ENCODE results near the gene MED27. TPM values are rescaled to one million over a fixed set of nuclear protein-coding genes. Genes with fewer than 3 reads are reported as not detected.

MED27 gene
- total and polyA plus RNA-seq, 10 of the 15 experiments (the other 5 are each of a cell fraction or from before 2014, with no cell fraction given), result 20.3 to 50.3 (median 35.5) TPM

DNA sequence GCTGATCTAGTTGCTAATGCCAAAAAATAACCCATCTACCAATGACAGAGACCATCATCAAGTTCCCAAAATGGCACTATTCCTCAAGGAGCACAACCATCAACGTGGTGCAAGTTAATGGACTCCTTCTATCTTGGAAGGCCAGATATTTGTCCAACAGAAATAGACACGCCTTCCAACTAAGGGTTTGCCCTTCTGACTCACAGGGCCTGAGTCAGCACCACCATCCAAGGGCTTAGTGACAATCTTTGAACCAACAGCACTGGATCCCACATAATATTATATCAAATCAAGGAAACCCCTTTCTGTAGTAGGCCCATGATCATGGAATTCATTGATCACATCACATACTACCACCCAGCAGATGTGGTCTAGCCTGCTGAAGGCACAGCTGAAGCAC, 84.3 kb downstream of the MED27 start (continued):
- TF ChIP-seq SIX5 (IDR thresholded peaks at IDR 0.05; ENCODE audit: low read depth, low read length, severe bottlenecking) (no peak), NRF1 (conservative IDR thresholded peaks at IDR 0.05; ENCODE audit: low read depth, low read length) (no peak), NR2C2 (IDR thresholded peaks at IDR 0.05; ENCODE audit: borderline replicate concordance, control insufficient read depth, insufficient read length, low read depth) (no peak)
- TF ChIP-seq, protein P1, sequence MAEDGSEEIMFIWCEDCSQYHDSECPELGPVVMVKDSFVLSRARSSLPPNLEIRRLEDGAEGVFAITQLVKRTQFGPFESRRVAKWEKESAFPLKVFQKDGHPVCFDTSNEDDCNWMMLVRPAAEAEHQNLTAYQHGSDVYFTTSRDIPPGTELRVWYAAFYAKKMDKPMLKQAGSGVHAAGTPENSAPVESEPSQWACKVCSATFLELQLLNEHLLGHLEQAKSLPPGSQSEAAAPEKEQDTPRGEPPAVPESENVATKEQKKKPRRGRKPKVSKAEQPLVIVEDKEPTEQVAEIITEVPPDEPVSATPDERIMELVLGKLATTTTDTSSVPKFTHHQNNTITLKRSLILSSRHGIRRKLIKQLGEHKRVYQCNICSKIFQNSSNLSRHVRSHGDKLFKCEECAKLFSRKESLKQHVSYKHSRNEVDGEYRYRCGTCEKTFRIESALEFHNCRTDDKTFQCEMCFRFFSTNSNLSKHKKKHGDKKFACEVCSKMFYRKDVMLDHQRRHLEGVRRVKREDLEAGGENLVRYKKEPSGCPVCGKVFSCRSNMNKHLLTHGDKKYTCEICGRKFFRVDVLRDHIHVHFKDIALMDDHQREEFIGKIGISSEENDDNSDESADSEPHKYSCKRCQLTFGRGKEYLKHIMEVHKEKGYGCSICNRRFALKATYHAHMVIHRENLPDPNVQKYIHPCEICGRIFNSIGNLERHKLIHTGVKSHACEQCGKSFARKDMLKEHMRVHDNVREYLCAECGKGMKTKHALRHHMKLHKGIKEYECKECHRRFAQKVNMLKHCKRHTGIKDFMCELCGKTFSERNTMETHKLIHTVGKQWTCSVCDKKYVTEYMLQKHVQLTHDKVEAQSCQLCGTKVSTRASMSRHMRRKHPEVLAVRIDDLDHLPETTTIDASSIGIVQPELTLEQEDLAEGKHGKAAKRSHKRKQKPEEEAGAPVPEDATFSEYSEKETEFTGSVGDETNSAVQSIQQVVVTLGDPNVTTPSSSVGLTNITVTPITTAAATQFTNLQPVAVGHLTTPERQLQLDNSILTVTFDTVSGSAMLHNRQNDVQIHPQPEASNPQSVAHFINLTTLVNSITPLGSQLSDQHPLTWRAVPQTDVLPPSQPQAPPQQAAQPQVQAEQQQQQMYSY (CRISPR knock-in tag; IDR thresholded peaks at IDR 0.05), result no peak
- TF ChIP-seq, protein P2, sequence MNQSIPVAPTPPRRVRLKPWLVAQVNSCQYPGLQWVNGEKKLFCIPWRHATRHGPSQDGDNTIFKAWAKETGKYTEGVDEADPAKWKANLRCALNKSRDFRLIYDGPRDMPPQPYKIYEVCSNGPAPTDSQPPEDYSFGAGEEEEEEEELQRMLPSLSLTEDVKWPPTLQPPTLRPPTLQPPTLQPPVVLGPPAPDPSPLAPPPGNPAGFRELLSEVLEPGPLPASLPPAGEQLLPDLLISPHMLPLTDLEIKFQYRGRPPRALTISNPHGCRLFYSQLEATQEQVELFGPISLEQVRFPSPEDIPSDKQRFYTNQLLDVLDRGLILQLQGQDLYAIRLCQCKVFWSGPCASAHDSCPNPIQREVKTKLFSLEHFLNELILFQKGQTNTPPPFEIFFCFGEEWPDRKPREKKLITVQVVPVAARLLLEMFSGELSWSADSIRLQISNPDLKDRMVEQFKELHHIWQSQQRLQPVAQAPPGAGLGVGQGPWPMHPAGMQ (IDR thresholded peaks at IDR 0.05; ENCODE audit: borderline replicate concordance), result no peak
- TF ChIP-seq, protein P3, sequence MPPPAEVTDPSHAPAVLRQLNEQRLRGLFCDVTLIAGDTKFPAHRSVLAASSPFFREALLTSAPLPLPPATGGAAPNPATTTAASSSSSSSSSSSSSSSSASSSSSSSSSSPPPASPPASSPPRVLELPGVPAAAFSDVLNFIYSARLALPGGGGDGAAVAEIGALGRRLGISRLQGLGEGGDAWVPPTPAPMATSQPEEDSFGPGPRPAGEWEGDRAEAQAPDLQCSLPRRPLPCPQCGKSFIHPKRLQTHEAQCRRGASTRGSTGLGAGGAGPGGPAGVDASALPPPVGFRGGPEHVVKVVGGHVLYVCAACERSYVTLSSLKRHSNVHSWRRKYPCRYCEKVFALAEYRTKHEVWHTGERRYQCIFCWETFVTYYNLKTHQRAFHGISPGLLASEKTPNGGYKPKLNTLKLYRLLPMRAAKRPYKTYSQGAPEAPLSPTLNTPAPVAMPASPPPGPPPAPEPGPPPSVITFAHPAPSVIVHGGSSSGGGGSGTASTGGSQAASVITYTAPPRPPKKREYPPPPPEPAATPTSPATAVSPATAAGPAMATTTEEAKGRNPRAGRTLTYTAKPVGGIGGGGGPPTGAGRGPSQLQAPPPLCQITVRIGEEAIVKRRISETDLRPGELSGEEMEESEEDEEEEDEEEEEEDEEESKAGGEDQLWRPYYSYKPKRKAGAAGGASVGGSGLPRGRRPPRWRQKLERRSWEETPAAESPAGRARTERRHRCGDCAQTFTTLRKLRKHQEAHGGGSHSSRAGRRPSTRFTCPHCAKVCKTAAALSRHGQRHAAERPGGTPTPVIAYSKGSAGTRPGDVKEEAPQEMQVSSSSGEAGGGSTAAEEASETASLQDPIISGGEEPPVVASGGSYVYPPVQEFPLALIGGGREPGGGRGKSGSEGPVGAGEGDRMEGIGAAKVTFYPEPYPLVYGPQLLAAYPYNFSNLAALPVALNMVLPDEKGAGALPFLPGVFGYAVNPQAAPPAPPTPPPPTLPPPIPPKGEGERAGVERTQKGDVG (CRISPR knock-in tag; IDR thresholded peaks at IDR 0.05), result no peak
